CMK (cell line): ENCODE measurements around the gene CEMP1.
A peak's percentile ranks its signal among the peaks of the same experiment; 100 is the strongest.

Experiments
- DNase-seq: peaks from one replicate; pipeline ENCODE4 v3.0.0-alpha.2; 2010; ENCODE audit warnings: low read depth

The CEMP1 gene

DNA sequence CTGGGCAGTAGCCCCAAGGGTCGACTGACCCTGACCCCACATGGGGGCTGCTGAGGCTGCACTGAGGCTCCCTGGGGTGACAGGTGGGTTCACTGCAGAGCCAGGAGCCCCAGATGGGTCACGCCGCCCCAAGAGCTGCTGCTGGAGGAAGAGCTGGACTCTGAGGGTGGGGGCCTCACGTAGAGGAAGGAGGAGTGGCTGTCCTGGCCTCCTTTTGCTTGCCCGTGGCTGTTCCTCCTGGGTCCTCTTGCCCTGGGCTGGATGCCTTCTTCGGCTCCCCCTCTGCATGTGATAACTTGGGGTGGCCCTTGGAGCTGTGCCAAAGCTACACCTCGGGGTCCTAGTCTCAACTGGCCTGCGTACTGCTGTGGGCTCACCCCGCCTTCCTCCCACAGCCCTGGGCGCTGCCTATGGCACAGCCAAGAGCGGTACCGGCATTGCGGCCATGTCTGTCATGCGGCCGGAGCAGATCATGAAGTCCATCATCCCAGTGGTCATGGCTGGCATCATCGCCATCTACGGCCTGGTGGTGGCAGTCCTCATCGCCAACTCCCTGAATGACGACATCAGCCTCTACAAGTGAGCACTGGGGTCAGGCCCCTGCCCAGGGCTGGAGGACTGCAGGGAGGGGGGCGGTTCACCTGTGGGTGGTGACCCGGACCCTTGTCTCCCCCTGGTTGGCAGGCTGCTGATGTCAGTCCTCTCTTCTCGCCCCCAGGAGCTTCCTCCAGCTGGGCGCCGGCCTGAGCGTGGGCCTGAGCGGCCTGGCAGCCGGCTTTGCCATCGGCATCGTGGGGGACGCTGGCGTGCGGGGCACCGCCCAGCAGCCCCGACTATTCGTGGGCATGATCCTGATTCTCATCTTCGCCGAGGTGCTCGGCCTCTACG, 12.1 kb downstream of the CEMP1 start:
- no peak for DNase-seq

DNA sequence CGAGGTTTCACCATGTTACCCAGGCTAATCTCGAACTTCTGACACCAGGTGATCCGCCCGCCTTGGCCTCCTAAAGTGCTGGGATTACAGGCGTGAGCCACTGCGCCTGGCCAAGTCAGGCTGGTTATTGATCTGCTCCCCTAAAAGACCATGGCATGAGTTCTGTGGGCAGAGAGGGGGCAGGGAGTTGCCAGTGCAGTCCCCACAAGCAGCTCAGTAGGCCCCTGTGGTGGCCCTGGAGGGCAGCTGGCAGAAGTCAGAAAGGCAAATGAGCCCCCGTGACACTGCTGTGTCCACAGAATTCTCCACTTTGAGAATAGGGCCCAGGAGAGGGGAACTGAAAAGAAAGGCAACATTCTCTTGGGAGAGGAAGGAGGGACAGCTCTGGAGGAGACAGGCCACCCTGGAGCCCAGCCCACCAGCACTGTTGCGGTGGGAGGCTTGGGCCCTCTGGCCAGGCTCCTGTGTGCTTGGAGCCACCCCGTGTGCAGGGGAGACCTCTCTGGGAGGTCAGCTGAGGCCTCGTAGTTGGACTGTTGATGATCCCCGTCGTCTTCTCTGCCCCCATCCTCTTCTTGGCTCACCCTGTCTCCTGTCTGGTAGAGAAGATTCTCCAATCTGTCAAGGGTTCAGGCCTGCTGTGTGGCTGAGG, 13.1 kb downstream of the CEMP1 start:
- no peak for DNase-seq

DNA sequence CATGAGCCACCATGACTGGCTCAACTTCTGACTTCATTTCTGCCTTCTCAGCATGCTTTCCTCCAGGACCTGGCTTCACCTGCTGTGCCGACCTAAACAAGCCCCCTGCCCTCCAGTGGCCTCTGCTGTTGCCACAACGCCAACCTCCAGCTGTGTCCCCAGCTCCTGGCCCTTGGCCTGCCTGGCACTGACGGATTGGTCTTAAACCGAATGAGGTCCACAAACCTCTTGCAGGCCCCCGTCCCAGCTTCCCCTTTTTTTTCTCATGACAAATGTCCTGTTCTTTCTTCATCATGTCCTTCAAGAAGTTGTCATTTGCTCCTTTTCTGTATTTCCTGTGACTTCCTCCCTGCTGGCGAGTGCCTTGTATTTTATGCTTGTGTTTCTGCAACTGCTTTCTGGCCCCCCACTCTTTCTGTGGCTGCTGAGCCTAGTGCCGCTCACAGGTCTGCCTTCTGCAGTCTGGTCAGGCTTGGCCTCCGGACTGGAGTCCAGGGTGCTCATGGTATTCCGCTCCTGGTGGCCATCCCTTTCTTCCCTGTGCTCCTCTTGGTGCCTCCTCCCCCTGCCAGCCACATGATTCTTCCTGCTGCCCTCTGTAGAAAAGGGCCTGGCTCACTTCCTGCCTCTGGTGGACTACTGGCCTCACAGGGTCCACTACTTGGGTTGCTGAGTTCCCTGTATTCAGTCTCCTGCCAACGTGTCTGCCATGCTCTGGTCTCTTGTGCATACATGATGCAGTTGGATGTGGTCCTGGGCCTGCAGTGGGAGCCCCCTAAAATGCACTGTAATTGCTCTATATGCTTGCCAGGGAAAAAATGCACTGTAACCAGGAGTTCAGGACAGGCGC, 14.6 kb downstream of the CEMP1 start:
- no peak for DNase-seq

DNA sequence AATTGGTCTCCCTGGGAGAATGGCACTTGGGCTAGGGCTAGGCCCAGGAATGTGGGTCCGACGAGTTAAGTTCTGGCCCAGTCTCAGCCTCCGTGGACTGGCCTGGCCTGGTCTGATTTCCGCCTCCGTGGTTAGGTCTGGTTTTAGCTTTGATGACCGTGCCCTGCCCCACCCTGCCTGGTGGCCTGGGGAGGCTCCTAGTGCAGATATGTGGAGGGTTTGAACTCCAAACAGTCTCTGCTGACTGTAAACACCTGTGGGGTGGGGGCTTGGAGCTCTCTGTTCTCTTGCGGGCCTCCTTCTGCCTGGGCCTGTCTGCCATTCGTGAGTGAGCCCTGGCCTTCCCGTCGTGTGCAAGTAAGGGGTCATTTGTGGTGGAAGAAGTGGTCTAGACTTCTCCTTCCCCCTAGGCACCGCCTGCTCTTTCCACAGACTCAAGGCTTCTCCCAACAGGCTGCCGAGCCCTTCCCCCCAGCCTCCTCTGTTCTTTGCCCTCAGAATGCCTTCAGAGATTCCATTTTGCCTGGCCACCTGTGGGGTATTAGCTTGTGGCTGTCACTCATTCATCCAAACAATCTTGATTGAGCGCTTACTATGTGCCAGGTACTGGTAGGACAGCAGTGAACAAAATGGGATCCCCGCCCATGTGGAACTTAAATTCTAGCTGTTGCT, 15.9 kb downstream of the CEMP1 start:
- DNase-seq: no peak

DNA sequence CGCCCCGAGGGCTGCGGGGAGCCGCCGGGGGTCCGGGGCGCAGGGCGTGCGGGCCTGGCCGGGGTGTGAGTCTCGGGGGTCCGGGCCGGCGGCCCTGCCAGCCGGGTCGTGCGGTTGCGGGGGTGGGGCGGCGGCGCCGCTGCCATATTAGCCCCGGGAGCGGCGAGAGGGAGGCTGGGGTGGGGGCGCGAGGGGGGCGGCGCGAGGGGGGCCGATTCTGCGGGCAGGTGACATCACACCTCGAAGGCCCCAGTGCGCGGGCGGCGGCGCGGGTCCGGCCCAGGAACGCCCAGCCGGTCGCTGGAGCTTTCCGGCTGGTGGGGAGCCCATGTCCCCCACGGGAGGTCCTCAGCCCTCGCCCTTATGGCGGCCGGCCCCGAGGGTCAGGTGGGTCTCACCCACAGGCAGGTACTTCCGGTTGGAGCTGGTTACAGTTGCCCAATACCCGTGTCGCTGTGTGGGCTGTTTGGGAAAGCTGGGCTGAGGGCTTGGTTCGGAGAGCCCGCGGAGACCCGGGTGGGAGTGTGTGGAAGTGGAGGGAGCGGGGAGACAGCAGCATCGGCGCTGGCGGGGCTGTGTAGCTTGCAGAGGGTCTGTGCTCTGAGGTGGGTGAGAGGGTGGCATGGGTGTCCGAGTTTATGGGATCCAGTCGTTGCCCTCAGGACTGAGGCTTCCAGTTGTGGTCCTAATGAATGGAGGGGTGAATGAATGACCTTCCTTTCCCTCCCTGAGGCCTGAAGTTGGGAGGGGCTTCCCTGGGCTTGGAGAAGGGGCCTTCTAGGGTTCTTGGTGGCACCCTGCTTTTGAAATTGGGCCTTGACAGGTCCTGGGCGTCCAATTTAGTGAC, 16.7 kb downstream of the CEMP1 start:
- no peak for DNase-seq

DNA sequence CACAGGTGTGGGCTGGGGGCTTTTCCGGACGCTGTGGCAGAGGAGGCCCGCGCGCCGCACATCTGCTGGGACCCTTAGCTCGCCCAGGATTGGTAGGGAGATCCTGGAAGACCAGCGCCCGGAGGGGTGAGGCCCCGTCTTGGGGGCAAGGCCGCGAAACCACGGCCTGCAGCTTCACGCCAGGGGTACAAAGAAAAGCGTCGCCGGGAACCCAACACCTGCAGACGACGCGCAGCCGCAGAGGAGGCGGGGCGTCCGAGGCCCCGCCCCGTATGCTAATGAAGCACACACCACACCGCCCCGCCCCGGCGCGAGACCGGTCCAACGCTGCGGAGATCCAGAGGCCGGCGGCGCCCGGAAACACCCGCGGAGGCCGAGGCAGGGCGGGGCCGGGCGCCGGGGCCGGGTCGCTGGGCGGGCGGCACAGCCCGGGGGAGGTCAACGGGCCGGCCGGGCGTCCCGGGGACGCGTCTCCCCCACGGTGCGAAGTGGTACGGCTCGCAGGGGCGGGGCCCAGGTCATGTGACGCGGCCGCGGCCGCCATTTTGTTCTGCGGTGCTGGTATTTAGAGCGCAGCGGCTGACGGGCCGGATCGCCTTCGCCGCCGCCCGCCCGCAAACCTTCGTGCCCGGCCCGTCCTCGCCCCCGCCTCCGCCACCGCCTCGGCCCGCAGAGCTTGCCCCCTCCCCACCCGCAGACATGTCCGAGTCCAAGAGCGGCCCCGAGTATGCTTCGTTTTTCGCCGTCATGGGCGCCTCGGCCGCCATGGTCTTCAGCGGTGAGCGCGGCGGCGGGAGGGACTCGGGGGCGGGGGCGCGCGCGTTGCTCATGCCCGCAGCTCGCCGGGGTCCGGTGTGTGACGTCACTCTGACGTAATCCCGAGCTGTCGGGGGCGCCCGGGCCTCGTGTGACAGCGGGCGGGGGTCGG, 17.5 kb downstream of the CEMP1 start, which contains the start of gene ATP6V0C:
Gene ATP6V0C (plus strand): TSS at position 548 of the 928 bp plus-strand sequence. CDS start 152 bp downstream, at position 700.
- peak; percentile 73 for DNase-seq

DNA sequence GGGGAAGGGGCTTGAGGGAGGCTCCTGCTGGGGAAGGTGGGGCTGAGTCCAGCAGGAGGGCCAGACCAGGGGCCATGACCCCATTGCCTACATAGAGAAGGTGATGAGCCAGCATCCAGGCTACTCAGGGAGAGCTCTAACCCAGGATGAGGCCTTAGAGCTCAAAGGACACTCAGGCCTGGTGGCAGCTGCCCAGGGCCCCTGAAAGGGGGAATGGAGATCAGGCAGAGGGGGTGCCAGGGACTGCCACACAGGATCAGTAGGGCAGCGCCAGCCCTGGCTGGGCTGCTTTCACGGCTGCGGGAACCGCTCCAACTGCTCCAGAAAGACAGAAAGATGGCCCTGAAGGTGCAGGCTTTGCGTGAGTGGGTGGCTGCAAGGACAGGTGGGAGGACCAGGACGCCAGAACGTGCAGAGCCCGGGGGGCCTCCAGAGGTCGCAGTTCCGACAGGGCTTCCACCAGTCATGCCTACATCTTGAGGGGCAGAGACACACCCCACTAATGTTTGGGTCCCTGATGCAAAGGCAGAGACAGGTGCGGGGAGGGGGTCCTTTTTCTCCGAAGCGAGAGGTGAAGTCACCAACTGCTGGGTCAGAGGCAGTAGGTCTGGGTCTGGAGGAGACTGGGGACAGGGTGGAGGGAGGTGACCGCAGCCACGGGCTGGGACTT, 18.3 kb downstream of the CEMP1 start:
- DNase-seq: no peak

DNA sequence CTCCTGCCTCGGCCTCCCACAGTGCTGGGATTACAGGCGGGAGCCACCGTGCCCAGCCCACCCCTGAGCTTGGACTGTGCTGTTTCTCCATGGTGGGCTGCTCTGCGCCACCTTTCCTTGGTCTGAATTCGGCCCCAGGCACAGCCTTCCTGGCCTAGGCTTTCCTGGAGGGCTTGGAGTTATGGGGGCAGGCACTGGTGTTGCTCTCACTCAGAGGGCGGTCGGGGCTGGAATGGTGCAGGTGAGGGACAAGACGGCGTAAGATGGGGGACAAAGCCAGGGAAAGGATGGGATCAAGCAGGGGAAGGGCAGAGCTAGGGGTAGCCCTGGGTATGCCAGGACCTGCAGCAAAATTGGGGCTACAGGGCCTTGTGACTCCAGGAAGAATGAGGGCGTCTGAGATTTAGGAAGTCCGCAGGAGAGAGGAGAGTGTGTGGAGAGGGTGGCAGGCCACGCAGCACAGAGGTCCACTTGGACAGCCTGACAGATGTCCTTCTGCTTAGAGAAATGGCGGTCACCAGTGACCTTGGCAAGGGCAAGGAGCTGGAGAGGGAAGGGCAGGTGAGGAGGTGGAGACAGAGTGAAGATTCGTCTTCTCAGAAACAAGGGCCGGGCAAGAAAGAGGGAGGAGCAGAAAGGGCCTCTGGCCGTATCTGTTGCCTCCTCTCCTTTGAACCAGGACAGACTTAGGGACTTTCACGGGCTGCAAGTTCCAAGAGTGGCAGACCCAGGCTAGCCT, 19.0 kb downstream of the CEMP1 start:
- no peak for DNase-seq

DNA sequence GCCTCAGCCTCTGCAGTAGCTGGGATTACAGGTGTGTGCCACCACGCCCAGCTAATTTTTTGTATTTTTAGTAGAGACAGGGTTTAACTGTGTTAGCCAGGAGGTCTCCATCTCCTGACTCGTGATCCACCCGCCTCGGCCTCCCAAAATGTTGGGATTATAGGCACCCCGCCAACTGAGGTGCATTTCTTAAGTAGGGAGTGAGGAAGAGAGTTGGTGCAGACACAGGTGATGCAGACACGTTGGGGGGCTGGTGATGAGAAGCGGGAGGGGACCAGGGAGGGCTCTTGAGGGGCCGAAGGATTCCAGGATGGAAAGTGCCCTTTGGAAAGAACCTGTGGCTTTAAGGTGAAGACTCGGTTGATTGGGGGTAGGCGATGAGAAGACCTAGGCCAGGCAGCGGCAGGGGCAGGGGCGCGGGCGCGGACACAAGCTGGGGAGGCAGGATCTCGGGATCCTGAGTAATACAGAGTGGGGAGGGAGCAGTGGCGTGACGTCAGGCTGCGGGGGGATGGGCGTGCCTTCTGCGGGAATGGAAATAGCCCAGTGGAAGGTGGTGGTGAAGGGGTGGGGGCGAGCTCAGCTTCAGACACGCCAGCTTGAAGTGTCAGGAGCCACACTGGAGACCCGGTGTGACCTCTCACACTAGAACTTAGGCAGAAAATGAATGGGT, 19.9 kb downstream of the CEMP1 start:
- no peak for DNase-seq

DNA sequence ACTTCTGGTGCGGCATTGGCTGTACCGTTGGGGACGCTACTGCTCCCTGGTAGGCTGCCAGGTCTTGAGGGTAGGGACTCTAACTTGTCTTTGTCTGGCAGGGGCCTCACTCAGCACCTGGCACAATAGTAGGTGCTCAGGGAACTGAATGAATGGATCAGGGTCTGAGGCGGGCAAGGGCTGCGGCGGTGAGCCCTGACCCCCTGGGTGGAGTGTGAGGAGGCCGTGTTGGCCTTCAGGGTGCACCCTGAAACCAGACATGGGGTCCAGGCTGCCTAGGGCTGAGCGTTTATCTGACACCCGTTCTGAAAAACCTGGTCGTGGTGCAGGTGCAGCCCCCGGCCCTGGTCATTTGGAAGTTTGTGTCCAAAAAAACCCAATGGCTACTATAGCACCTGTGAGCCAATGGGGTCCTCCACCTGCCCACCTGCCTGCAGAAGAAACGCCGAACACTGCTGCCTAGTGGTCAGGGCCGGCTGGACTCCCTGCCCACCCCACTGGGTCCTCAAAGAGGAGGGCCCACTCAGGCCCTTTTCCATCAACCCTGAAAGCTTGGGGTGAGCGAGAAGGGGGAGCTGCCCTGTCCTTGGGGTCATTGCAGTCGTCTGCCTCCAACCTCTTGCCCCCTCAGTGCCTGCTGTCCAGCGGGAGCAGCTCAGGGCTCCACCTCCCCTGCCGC, 22.3 kb downstream of the CEMP1 start:
- no peak for DNase-seq

DNA sequence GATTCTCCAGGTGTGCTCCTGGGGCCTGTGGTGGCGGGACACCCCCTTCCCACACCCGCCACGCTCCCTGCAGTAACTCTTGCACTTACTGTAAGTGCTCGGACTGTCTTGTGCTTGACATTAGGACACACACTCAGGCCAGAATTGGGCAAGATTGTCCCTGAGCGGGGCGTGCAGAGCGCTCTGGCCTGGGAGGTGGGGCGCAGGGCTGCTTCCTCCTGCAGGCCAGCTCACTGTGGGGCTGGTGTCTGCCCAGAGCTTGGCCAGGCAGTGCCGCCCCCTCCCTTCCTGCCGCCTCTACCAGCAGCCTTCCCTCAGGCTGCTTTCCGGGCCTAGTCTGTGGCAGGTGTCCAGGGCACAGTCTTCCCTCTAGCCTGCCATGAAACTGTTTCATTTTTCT, 23.5 kb downstream of the CEMP1 start:
- DNase-seq: no peak

DNA sequence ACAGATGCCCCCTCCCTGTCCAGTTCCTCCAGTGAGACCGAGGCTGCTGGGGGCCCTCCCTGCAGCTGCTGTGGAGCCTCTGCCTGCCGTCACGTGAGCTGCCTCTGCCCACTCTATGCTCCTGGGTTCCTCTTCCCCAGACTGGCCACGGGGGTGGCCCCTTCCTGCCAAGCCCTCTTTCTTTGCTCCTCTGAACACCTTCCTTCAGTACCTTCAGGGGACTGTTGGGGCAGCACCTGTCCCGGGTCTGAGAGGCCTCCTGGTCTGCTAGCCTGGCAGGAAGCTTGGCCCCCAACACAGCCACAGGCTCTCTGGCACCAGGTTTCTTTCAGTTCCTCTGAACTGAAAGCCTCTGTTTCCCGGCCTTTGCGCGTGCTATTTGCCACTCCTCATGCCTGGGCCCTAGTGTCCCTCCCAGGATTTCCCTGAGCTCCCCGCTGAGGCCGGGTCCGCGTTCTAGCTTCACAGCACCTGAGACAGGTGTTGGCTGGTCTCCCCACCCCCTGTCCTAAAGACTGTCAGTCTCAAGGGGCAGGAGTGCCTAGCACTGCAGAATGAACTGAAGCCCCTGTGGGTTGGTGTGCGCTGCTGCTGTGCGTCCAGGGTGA, 24.1 kb downstream of the CEMP1 start:
- no peak for DNase-seq

DNA sequence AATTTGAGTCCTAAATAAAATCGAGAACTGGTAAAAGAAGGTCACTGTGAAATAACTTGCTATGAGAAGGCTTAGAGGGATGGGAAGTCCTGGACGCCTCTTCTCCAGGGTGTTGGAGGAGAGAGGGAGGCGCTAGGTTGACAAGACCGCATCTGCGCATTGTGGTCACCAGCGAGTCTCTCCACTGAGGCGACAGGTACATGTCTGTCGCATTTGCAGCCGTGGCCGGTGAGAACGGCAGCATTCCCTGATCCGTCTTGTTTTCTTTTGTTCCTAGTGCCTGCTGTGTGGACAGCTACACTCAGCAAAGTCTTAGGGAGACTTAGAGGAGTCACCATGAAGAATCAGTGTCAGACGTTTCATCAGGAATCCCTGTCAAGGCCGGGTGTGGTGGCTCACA, 25.5 kb downstream of the CEMP1 start:
- DNase-seq: no peak

DNA sequence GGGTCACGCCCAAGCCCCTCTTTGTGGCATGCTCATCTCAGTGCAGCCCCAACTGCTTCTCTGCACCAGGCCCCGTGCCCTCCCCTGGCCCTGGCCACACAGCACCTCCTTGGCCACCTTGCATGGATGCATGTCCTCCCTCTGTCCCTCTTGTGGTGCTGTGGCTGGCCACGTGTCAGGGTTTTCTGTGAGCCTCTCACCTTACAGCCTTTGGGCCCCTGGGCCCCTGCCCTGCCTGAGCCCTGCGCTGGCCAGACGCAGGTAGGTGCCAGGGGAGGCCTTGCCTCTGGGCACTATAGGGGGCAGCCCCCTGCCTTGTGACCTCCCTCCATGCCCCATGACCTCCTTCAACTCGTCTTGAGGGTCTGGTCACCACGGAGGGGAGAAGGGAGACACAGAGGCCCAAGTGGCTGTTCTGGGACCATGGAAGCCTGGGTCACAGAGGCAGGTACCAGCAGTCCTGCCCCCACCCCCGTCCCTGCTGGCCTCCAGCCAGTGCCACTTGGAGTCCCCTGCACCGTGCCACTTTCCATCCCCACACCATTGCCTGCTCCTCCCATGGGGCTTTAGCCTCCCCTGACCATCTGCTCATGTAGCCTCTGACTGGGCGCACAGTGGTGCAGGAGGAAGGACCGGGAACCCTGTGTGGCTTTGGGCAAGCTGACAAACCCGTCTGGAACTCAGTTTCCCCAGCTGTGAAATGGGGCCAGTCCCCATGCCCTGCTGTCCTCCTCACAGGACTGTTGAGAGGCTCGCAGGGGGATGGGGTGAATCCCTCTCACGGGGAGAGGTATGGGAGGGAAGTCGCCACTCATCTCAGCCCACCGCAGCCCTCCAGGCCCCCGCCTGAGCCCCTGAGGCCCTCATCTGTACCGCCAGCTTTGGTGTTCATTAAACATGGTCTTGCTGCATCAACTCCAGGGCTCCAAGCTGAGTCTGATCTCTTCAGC, 29.0 kb downstream of the CEMP1 start:
- no peak for DNase-seq

DNA sequence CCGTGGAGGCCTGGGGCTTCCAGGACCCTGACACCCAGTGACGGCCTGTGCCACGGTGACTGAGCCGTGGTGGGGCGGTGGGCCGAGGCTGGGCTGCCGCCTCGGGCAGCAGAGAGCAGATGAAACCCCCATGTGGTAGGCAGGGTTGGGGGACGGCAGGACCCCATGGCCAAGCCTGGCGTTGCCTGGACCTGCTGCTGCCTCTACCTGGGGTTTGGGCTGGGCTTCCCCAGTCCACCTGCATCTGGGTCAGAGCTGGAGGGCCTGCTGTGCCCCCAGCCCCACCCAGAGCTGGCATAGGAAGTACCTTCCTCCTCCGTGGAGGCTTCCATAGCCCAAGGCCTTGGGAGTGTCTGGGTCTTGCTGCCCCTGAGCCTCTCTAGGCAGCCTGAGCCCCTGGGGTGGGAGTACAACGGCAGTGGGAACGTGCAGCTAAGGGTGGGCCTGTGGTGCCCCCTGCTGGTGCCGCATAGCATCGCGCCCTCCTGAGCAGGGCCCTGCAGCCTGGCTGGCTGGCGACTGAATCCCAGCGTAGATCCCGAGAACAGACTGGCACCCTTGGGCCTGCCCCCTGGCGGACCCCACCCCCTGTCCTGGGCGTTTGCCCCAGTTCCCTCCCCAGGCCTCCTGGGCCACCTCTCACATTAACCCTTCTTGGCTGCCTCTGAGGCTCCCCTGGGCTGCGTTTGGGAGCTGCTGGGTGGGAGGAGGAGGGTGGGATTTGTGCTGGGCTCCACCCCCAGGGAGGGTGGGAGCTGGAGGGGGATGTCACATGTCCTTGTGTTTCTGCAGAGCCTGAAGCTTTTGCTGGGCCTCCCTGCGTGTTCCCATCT, 30.1 kb downstream of the CEMP1 start:
- no peak for DNase-seq
